ENCODE measurements around the gene PLEK. TPM values are rescaled to one million over a fixed set of nuclear protein-coding genes. Genes with fewer than 3 reads are reported as not detected.

Gene PLEK
- total RNA-seq, 1 donor from 2014 or later: 0.10 TPM

GRCh38 chr2:68352651-68353391, 12.3 kb upstream of the PLEK start:
- no peak for DNase-seq (ENCODE audit: low spot score, unreplicated experiment)
- Mint-ChIP-seq H3K4me1 (ENCODE audit: low read depth) (no peaks in the 10 kb centered on the region), H3K4me3 (ENCODE audit: low read depth) (no peak overlapping the region), H3K9me3 (ENCODE audit: low read depth) (peaks cover 8% of the 10 kb centered on the region), H3K27me3 (peaks cover 16% of the 10 kb centered on the region), H3K27ac (no peak overlapping the region), H3K36me3 (ENCODE audit: insufficient read depth) (no peaks in the 10 kb centered on the region)
- no peak for TF ChIP-seq CTCF (IDR thresholded peaks at IDR 0.05; ENCODE audit: unreplicated experiment)

- H3K4me3 Mint-ChIP-seq (ENCODE audit: low read depth): no peak overlapping the region
- H3K4me1 Mint-ChIP-seq (ENCODE audit: low read depth): no peaks in the 10 kb centered on the region
- DNase-seq (ENCODE audit: low spot score, unreplicated experiment): no peak
- H3K36me3 Mint-ChIP-seq (ENCODE audit: insufficient read depth): no peaks in the 10 kb centered on the region
- no peak for TF ChIP-seq CTCF (IDR thresholded peaks at IDR 0.05; ENCODE audit: unreplicated experiment)
- H3K27me3 Mint-ChIP-seq: peaks cover 3% of the 10 kb centered on the region
- no peak overlapping the region for H3K27ac Mint-ChIP-seq
- H3K9me3 Mint-ChIP-seq (ENCODE audit: low read depth): no peaks in the 10 kb centered on the region
Measured at GRCh38 chr2:68356599-68357239, 8.4 kb upstream of the PLEK start.

DNA sequence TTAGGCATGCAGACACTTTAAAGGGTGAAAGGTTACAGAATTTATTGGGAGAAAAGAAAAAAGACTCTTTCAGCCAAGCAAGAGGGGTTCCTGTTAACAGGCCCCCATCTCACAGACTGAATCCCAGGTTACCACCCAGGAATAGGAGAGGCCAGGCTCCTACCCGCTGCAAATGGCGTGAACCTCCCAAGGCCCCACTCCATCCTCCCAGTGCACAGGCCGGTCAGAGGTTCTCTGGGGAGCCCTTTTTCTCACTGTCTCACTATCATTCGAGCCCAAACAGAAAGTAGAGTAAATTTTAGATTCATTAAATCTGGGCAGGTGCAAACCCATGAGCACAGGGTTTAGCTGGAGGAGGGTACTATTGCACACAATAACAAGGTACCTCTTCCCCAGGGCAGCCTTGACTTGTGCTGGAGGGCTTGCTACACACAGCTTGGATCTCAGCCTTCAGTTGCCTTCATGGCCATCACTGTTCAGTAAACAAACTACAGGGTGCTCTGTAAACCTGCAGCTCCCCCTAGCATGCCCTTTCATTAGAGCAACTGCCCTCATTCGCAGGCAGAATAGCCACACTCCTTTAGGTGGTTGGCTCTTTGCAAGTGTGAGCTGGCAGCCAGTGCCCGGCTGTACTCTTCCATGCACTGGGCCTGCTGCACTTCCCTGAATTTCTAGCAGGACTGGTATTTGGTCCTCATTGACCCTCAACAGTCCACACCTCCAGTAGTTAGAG, 7.3 kb upstream of the PLEK start:
- TF ChIP-seq CTCF (IDR thresholded peaks at IDR 0.05; ENCODE audit: unreplicated experiment): peak; percentile 46
- Mint-ChIP-seq H3K9me3 (ENCODE audit: low read depth) (peaks cover 7% of the 10 kb centered on the region), H3K4me1 (ENCODE audit: low read depth) (no peaks in the 10 kb centered on the region), H3K4me3 (ENCODE audit: low read depth) (no peak overlapping the region), H3K36me3 (ENCODE audit: insufficient read depth) (no peaks in the 10 kb centered on the region), H3K27ac (no peak overlapping the region), H3K27me3 (peaks cover 10% of the 10 kb centered on the region)
- DNase-seq (ENCODE audit: low spot score, unreplicated experiment): no peak

- Mint-ChIP-seq H3K36me3 (ENCODE audit: insufficient read depth) (no peaks in the 10 kb centered on the region), H3K4me1 (ENCODE audit: low read depth) (no peaks in the 10 kb centered on the region), H3K9me3 (ENCODE audit: low read depth) (peaks cover 7% of the 10 kb centered on the region), H3K27me3 (peaks cover 10% of the 10 kb centered on the region), H3K27ac (no peak overlapping the region), H3K4me3 (ENCODE audit: low read depth) (no peak overlapping the region)
- TF ChIP-seq CTCF (IDR thresholded peaks at IDR 0.05; ENCODE audit: unreplicated experiment): peak; percentile 20
- no peak for DNase-seq (ENCODE audit: low spot score, unreplicated experiment)
Measured at GRCh38 chr2:68359889-68360288, 5.2 kb upstream of the PLEK start.

DNA sequence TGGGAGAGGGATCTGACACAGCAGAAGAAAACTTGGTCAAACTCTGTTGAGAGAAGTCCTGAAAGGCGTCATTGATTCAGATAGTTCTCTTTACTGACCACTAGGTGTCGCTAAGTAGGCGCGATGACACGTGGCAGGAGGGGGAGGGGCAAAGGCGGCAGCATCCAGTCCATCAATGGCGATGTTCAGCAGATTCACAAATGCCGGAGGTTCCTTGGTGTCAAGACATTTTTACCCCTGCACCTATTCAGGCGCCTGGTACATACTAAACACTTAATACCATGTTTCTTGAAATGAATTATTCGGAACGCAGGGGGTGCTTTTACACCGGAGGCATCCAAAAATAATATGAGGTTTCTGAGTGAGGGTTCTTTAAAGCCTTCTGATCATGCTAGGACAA, 3.0 kb upstream of the PLEK start:
- H3K4me1 Mint-ChIP-seq (ENCODE audit: low read depth): no peaks in the 10 kb centered on the region
- H3K36me3 Mint-ChIP-seq (ENCODE audit: insufficient read depth): no peaks in the 10 kb centered on the region
- H3K27me3 Mint-ChIP-seq: peaks cover 12% of the 10 kb centered on the region
- DNase-seq (ENCODE audit: low spot score, unreplicated experiment): peak; percentile 15
- no peak overlapping the region for H3K27ac Mint-ChIP-seq
- peak; percentile 67 for TF ChIP-seq CTCF (IDR thresholded peaks at IDR 0.05; ENCODE audit: unreplicated experiment)
- peaks cover 7% of the 10 kb centered on the region for H3K9me3 Mint-ChIP-seq (ENCODE audit: low read depth)
- no peak overlapping the region for H3K4me3 Mint-ChIP-seq (ENCODE audit: low read depth)

Measured in progenitor cell of endocrine pancreas (in vitro differentiated cells).